HCEC 1CT (cell line): ENCODE measurements around the gene CDC27.
"Not testable (repeated sequence)": the region's sequence is repeated elsewhere in the genome, so short reads cannot be mapped to it uniquely, and the experiment has no call there.

Source experiments
- DNase-seq: peaks from one replicate; pipeline ENCODE4 v3.0.0-alpha.2; 2017

CDC27 gene

GRCh38 chr17:47126835-47127234, 62.3 kb downstream of the CDC27 start:
- DNase-seq, result not testable (repeated sequence)

- DNase-seq, result not testable (repeated sequence)
These were observed 65.8 kb downstream of the CDC27 start for GRCh38 chr17:47123262-47123661.

GRCh38 chr17:47120521-47121095, 68.5 kb downstream of the CDC27 start:
- DNase-seq, result peak; percentile 14

- DNase-seq, result peak; percentile 17
These were observed 69.2 kb downstream of the CDC27 start for GRCh38 chr17:47119746-47120520.

- DNase-seq, result no peak
These were observed 71.7 kb downstream of the CDC27 start for GRCh38 chr17:47117386-47117785.

GRCh38 chr17:47106130-47106529, 83.0 kb downstream of the CDC27 start:
- no peak for DNase-seq

- peak; percentile 4 for DNase-seq
These were observed 83.8 kb downstream of the CDC27 start for GRCh38 chr17:47105246-47105645.

- no peak for DNase-seq
These were observed 86.2 kb downstream of the CDC27 start for GRCh38 chr17:47102914-47103313.

GRCh38 chr17:47099987-47100711, 88.9 kb downstream of the CDC27 start:
- peak; percentile 85 for DNase-seq

GRCh38 chr17:47099451-47099986, 89.6 kb downstream of the CDC27 start:
- DNase-seq, result no peak

- no peak for DNase-seq
These were observed 92.8 kb downstream of the CDC27 start for GRCh38 chr17:47096343-47096742.

GRCh38 chr17:47095268-47095667, 93.8 kb downstream of the CDC27 start:
- DNase-seq, result peak; percentile 18

GRCh38 chr17:47087093-47087492, 102.0 kb downstream of the CDC27 start:
- no peak for DNase-seq

GRCh38 chr17:47085736-47086135, 103.4 kb downstream of the CDC27 start:
- DNase-seq, result no peak

- DNase-seq, result no peak
These were observed 110.3 kb downstream of the CDC27 start for GRCh38 chr17:47078801-47079200.

GRCh38 chr17:47077576-47077975, 111.5 kb downstream of the CDC27 start:
- peak; percentile 58 for DNase-seq

- no peak for DNase-seq
These were observed 112.9 kb downstream of the CDC27 start for GRCh38 chr17:47076171-47076570.

- not testable (repeated sequence) for DNase-seq
These were observed 114.7 kb downstream of the CDC27 start for GRCh38 chr17:47074361-47074760.

GRCh38 chr17:47073629-47074028, 115.5 kb downstream of the CDC27 start:
- DNase-seq, result not testable (repeated sequence)

GRCh38 chr17:47072886-47073285, 116.2 kb downstream of the CDC27 start:
- peak; percentile 24 for DNase-seq

- not testable (repeated sequence) for DNase-seq
These were observed 117.9 kb downstream of the CDC27 start for GRCh38 chr17:47071171-47071570.

- DNase-seq, result peak; percentile 43
These were observed 118.8 kb downstream of the CDC27 start for GRCh38 chr17:47070266-47070665.
